Activated T-cell treated with anti-CD3 and anti-CD28 coated beads for 4 hours (primary cell): ENCODE results near the gene TTC28.

ENCODE experiments used
- DNase-seq: peaks from one replicate; pipeline ENCODE4 v3.0.0-alpha.2; 2020

TTC28 gene

DNA sequence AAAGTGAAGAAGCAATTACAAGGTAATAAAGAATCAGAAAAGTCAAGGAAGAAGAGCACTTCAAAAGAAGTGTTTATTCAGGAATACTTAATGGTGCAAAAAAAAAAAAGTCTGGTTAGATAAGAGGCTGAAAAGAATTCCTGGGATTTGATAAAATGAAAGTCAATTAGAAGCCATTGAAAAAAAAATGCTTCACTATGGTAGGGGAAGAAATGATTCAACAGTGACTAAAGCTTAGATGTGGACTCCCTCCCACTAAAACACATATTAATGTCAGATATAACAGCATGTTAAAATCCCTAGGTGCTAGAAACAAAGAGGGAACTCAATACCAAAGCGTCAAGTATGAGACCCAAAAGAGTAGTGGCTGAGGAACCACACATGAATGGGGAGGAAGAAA is 425.2 kb downstream of the TTC28 start:
- DNase-seq: no peak

DNA sequence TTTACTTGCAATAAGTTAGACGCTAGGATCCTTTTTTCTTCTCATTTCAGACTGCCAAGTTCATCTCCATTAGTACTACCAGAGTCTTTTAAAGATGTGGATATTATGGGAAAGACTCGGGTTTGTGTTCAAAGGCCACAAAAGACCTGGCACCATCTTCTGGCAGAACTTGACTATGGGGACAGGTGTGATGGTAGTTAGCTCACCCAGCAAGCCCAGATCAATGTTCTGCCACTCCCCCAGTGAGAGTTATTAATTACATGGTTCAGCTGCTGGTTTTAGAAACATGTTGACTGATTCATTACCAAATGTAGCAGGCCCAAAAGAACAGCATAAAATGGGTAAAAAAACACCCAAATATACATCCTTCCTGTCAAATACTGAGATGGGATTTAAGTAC is 427.1 kb downstream of the TTC28 start:
- no peak for DNase-seq

DNA sequence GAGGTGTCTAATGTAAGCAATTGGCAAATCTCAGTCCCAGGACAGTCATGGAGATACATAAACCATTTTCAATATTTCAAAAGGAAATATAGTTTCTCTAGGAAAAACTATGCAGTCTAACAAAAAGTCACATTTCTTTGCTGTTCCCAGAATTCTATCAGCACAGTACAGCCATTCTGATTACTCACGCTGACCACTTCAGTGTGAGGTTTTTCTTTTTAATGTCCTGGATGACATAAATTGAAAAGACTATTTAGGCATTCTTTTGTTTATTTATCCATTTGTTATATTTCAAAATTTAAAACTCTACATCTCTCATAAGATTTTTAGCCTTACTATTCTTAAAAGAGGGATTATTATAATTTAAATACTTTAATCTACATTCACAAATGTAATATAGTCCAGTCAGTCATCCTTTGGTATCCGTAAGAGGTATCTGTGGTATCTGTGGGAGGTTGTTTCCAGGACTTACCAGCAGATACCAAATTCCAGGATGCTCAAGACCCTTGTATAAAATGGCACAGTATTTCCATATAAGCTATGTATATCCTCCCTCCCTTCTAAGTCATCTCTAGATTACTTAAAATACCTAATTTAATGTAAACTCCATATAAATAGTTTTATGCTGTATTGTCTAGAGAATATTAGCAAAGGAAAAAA is 429.5 kb downstream of the TTC28 start:
- no peak for DNase-seq

DNA sequence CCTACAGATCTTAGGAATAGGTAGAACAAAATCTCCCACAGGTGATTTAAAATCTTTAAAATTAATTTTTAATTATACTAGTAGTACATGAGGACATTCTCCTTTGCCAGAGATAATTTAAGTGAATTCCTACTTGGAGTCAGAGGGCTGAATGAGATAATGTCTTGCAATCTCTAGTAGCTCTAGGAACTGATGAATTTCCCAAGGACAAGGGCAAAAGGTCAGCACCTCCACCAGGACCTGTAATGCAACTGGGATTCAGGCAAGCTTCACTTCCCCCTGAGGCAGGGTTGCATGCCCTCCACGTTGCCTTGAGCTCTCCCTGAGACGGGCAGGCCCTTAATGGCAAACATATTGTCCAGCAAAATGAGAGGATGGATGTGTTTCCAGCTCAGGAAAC is 430.2 kb downstream of the TTC28 start:
- DNase-seq: no peak

DNA sequence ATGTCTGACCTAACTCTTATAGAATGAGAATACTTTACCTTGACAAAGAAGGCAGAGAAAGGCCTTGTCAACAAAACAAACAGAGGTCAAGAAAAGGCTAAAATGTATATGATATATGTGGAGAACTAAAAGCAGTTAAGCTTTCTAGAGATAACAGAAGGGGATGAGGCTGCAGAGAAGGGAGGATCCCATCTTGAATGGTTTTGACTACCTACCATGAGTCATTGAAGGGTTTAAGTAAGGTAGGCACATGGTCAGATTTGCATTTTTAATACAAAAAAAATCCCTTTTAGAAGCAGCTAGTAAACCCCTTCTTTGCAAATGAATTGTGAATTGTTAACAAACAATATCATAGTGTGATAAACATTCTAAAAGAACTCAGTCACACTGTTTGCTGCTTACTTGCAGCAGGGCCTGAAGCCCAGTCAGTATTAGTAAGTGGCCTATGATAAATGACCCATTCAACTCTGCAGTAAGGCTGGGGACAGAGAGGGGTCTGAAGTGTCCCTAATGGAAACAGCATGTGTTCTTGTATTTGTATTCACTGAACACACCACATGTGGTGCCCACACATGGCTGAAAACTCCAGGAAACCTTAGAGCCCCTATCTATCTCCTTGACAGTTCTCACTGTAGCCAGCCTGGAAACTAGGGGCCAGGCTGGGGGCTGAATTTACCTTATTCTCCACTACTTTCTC is 431.8 kb downstream of the TTC28 start:
- no peak for DNase-seq

DNA sequence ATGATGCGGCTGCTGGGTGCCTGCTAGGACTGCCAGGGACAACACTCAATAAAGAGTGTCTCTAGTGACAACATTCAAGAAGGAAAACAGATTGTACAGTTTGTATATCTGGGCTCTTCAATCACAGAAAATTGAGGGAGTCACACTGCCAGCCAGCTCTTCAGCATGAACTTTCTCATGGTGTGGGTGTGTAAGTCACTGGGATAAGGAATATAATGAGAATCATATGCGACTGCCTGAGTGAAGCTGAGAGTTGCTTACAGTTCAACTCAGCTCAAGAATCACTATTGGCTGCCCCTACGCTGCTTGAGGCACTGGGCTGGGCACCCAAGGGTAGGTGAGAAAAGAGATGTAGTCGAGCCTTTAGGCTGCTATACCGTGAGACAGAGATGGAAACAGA is 432.5 kb downstream of the TTC28 start:
- no peak for DNase-seq

DNA sequence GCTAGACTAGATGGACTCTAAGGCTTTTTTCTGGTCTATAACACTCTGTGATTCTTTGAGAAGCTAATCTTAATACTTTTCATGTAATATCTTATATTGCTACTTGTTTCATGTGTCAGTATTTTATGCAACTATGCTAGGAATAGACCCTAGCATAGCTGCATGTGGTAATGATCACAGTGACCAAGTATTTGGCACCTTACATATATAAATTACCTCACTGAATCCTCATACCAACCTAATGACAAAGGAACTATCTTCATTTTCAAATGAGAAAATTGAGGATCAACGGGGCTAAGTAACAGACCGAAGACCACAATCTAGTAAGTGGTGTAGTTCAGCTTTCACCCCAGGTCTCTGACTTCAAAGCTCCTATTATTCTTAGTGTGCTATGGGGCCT is 433.2 kb downstream of the TTC28 start:
- DNase-seq: no peak

DNA sequence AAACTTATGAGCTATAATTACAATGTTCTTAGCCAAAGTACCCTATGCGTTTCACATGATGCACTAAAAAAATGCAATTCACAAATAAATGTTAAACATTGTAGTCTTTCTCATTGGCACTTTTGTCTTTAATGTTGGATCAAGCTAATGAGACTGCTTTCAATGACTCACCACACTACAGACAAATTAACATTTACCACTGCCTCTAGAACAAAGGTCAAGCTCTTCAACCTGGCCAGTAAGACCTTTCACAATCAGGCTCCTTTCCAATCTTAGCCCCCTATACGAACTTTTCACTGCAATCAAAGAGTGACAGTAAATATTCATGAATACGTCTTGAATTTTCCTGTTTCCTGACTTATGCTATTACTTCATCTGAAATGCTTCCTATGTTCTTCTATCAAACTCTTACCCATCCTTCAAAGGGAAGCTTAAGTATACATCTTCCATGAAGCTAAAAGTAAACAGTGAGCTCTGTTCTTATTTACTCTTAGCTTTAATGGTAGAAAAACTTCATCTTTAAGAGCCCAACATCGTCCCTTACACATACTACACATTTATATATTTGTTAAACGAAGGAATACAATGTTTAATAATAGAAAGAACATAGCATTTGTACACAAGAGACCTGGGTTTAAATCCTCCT is 433.9 kb downstream of the TTC28 start:
- no peak for DNase-seq

DNA sequence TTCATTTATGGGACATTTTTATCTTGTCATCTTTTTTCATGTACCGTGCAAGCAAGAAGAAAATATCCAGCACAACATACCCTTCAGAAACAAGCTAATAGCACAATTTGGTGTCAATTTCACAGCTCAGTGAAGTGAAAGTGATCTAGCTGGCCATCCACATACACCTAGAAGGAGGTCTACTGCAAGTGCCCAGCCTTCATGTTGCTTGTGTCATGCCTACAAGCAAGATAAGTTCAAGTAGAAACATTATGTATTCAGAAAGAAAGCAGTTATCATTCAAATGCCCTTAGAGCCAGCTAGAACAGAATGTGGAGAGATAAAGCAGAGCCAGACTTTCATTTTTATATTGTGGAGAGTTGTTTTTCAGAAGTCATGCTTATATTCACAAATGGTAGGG is 434.9 kb downstream of the TTC28 start:
- DNase-seq: no peak

DNA sequence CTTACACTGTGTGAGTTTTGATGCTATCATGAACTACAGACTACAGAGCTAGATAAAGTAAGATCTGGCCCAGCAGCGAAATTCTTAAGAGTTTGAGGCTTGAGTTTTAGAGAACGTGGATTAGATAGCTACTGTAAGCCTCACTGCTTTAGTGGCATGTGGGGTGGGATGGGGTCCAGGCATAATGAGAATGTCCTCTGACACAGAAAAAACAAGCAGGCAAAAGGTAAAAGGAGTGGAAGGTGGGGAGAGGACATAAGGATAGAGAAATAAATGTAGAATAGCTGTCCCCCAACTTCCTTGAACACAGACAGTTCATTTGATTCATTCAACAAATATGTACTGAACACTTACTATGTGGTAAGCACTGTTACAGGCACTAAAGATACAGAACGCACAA is 436.1 kb downstream of the TTC28 start:
- no peak for DNase-seq

DNA sequence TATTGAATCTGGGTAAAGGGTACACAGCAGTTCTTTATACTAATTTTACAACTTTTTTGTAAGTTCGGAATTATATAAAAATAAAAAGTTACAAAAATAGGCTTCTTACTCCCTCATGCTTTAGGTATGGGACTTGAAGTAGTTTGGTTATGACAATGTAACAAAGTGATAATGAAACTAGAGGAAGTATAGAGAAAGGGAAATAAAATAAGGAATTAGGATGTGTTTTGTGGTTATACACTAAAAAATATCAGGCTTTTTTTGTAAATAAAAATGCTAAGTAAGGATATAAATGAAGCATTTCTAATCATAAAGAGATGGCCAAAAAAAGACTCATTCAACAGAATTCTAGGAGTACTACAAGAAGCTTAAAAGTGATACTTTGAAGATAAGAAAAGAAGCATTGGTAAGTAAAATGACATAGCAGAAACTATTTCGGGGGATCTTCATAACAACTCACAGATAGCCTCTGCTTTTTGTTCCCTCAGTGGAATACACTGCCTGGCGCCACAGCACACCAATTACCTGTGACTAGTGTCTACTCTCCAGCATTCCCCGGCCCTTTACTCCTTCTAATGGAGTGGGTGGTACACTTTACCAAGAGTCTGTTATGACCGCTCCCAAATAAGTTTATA is 437.9 kb downstream of the TTC28 start:
- no peak for DNase-seq

DNA sequence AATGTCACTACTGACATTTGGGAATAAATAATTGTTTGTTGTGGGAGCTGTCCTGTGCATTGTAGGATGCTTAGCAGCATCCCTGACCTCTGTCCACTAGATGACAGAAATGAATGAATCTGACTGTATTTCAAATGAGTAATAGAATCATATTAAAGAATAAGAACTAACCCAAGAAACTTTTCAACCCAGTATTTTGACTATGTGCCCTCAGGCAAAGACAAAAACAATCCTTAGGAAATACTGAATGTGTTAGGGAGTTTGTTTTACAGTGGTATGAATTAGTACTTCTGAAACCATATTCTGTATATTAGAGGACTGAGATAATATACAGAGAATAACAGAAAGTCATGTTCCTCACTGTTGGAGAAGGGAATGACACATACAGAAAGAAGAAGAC is 439.7 kb downstream of the TTC28 start:
- no peak for DNase-seq

DNA sequence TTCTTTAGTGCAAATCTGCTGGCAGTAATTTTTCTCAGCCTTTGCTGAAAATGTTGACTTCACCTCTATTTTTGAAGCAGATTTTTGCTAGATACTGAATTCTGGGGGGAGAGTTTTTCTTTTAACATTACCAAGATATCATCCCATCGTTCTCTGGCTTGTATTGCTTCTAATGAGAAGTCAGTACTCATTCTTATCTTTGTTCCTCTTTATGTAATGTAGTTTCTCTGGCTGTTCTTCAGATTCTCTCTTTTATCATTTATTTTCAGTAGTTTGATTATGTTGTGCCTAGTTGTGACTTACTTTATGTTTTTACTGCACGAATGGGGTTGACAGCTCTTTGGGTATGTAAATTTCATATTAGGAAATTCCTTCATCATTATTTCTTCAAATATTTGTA is 441.9 kb downstream of the TTC28 start:
- no peak for DNase-seq

DNA sequence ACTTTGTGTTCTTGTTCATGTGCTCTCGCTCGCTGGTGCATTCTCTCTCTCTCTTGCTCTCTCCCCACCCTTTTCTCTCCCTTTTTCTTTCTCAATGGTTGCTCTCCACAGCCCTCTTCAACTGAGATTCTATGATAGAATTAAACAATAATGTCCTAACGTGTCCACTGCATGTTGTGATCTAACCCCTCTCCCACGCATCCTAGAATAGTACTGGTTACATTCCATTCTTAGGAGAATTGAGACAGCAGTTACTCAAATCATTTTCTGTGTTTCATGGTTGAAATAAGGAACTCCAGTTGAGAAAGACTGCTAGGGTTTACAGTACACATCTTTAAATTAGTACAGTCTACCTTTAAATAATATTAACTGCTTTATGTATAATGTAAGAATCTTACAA is 442.5 kb downstream of the TTC28 start:
- DNase-seq: no peak

DNA sequence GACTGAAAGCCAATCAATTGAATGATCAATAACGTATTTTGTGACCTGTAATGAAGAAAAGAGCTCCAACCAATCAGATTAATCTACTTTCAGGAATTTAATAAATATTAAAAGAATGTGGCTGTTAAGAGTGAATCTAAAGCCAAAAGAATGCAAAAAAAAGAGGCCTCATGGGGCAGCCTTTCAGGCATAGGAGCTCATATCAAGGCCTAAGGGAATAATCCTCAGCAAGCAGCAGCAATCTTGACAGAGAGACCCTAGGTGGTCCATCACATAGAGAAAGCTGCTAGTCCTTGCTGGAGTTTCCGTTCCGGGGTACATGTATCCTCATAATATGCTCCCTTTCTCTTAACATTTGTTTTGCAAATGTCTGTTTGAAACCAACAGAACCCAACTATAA is 447.4 kb downstream of the TTC28 start:
- no peak for DNase-seq

DNA sequence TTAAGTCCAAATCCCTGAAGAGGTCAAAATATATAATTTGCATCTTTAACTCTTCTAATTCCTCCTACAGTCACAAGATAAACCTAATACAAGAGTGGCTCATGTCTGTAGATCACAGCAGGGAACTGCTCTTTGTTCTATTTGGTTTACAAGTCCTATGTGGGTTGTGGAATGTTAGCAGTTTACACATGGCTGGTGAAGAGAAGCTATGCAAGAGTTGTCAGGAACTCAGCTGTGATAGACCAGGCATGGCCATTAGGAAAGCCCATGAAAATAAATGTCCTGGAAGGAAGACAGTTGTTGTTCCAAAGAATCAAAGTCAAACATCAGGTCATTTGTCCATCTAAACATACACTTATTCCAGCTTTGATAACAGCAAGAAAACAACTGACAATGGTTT is 448.2 kb downstream of the TTC28 start:
- no peak for DNase-seq

DNA sequence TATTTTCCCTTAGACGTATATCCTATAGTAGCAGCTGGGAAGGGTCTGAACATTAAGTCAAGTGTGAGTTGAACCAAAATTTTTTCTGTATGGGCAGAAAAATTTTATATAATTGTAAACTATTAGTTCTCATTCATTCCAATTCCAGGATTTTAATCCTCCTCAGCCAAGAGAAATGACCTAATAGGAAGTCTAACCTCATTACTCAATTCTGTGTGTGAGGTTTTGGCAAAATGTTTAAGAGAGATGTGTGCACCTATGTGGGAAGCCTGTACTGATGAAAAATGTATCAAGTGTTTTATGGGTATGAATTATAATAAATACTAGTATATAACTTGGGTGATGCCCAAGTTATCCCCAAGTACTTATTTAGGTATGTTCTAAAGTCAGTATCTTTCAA is 449.0 kb downstream of the TTC28 start:
- no peak for DNase-seq

DNA sequence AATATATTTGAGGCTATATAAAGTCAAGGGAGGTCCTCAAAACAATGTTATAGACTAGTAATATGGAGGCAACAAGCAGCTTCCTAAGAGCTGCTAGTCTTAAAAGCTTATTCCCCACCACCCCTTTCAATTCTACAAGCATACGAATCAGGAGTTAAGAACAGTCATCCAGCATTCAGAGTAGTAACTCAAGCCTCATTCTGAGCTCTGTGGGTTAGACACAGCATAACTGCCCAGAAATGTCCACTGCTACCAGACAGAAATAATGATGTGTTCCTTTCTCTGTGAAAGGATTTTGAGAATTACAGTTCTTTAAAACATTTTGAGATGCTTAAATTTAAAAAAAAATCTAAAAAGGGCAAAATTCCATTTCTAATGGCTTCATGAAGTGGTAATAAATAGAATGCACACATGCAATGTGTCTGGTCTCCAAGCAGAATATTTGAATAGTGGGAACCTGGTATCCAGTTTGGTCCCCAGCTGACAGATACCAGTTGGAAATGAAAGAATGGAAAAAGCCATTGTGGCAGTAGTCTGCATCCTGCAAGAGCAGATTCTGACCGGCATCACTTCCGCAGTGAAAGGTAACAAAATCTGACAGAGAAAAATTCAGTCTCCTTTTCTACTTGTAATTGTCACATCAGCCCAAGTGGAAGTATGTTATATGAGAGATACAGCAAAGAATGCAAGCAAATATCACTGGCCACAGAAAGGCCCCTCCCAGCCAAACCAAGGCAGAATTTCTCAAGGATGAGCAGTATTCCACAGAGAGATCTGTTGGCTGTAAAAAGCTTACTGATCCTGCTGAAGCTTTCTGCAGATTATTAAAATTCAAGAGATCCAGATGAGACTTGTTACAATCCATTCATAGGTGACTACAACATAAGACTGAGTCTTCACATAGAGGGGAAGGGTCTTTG is 449.8 kb downstream of the TTC28 start:
- DNase-seq: no peak

DNA sequence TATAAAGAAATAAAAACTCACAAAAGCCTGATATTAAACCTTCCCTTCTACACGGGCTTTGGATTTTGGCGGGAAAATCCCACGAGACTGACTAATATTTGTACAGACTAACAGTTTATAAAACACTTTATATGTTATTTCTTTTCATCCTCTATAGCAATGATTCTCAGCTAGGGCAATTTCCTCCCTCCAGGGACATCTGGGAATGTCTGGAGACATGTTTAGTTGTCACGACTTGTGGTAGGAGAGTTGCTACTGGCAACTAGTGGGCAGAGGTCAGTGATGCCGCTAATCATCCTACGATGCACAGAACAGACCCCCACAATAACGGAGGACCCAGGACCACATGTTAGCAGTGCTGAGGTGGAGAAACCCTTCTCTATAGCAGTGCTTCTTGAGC is 455.8 kb downstream of the TTC28 start:
- no peak for DNase-seq

DNA sequence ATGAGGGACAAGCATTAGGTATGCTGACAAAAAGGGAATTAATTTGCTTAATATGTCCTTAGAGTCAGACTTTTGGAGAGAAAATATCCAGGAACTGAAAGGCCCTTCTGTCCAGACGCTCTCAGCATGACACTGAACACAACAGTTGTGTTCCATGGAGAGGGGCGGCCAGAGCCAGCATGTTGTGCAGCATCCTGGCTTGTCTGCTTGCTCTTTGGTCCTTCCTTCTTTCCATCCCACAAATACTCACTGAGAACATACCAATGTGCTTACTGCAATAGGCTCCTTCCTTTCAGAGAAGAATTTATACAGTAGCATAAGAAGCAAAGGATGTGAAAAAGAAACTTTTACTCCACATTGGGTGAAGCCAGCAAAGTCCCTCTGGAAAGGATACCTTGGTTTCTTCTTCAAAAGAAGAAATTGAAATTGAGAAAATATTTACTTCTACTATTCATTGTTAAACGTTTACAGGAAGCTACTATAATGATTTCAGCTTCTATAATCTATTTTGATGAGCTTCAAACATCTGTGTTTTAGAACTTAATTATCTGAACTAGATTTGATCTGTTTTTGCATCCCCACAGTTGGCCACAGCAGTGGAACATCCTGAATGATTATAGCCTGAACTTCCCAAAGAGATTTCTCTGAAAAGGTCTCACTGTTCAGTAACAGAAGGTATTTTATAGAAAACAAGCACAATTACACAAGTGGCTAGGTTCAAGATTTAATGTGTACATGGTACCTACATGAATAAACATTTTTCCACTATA is 456.5 kb downstream of the TTC28 start:
- DNase-seq: no peak

DNA sequence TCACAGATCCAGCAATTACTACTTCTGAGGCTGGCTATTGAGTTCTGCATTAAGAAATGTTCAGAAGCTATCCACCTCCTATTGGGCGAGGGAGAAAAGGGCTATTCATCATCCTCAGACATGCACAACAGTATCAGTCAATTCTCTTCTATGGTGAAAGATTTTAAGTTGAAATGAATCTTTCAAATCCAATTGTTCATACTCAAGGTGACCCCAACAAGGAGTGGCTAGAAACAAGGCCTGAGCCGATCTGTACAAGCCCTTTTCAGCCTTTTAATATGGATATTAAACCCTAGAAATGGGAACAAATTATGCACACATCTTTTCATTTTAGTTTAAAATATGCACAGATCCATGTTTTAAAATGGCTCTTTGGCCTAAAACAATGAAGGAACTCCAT is 457.1 kb downstream of the TTC28 start:
- DNase-seq: no peak

DNA sequence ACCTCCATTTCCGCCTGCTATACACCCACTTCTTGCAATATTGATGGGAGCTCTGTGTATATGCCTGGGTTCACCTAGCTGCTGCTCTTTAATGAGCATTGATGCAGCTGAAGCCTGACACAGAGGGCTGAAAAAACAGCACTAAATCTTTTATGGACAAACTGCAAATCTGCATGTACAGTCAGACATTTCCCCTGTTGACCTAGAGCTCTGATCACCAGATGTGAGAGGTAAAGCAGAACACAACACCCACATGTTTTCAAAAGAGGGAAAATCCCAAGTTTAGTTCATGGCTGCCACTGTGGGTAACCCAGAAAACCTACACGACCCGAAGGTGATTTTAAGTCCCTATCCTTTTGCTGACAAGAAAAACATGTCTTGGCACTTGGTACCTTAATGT is 457.6 kb downstream of the TTC28 start:
- DNase-seq: no peak
